SK-N-MC (cell line): ENCODE measurements around the gene CCR4.
"Not testable (repeated sequence)": the region's sequence is repeated elsewhere in the genome, so short reads cannot be mapped to it uniquely, and the experiment has no call there.

Experiments used
- DNase-seq: peaks from one replicate; pipeline ENCODE4 v3.0.0-alpha.2; 2011; ENCODE audit warnings: low read depth, low spot score
- H3K27ac ChIP-seq: fragments of 200-600 bp; sonication (generic); 2 replicates; pipeline ENCODE4 v1.5.1; 2016; ENCODE audit warnings: mixed run types
- H3K36me3 ChIP-seq: fragments of 200-600 bp; sonication (generic); 2 replicates; pipeline ENCODE4 v1.6.1; 2017; ENCODE audit warnings: antibody characterized with exemption, low read length, mixed read lengths; ENCODE audit not compliant: insufficient read depth
- H3K4me3 ChIP-seq: fragments of 200-600 bp; sonication (generic); 2 replicates; pipeline ENCODE4 v1.5.1; 2016
- H3K9ac ChIP-seq: fragments of 200-600 bp; sonication (generic); 2 replicates; pipeline ENCODE4 v1.8.0; 2017; ENCODE audit warnings: mixed run types, mixed read lengths; ENCODE audit not compliant: insufficient read length
- H3K9me3 ChIP-seq: fragments of 200-600 bp; sonication (generic); 2 replicates; pipeline ENCODE4 v1.6.1; 2017; ENCODE audit warnings: low read depth, mild to moderate bottlenecking, antibody characterized with exemption, low read length, moderate library complexity, mixed read lengths
- EZH2 ChIP-seq: fragments of 200-600 bp; sonication (generic); IDR thresholded peaks from one replicate; pipeline ENCODE4 v1.6.1; 2017; ENCODE audit warnings: antibody characterized with exemption
- FOXP2 ChIP-seq: optimal IDR thresholded peaks from 2 replicates; pipeline ENCODE3; 2011; ENCODE audit warnings: mild to moderate bottlenecking, moderate library complexity; ENCODE audit not compliant: insufficient read depth; ENCODE audit errors: extremely low read length, control extremely low read depth
- POLR2AphosphoS5 ChIP-seq: IDR thresholded peaks from 2 replicates; pipeline ENCODE4 v1.6.1; 2012; ENCODE audit warnings: mild to moderate bottlenecking, low read depth, low read length, borderline replicate concordance

CCR4 gene

GRCh38 chr3:32960404-32961170 lies 9.1 kb downstream of the CCR4 start:
- no peaks in the 10 kb centered on the region for H3K36me3 ChIP-seq
- H3K9me3 ChIP-seq: no peaks in the 10 kb centered on the region
- no peak overlapping the region for H3K4me3 ChIP-seq
- no peak for TF ChIP-seq POLR2AphosphoS5
- no peak overlapping the region for H3K9ac ChIP-seq
- no peak overlapping the region for H3K27ac ChIP-seq
- DNase-seq: no peak

- H3K9ac ChIP-seq: no peak overlapping the region
- no peak overlapping the region for H3K27ac ChIP-seq
- H3K36me3 ChIP-seq: no peaks in the 10 kb centered on the region
- no peaks in the 10 kb centered on the region for H3K9me3 ChIP-seq
- no peak for TF ChIP-seq POLR2AphosphoS5
- no peak for TF ChIP-seq EZH2
- TF ChIP-seq FOXP2: no peak
- DNase-seq: no peak
- H3K4me3 ChIP-seq: no peak overlapping the region
Measured at GRCh38 chr3:32961189-32961715, 9.8 kb downstream of the CCR4 start.

GRCh38 chr3:32963871-32964270 lies 12.4 kb downstream of the CCR4 start:
- H3K27ac ChIP-seq: no peak overlapping the region
- no peaks in the 10 kb centered on the region for H3K36me3 ChIP-seq
- H3K9ac ChIP-seq: no peak overlapping the region
- no peak overlapping the region for H3K4me3 ChIP-seq
- H3K9me3 ChIP-seq: no peaks in the 10 kb centered on the region
- no peak for DNase-seq
- TF ChIP-seq POLR2AphosphoS5 (no peak), FOXP2 (no peak), EZH2 (no peak)

GRCh38 chr3:32964781-32965180 lies 13.3 kb downstream of the CCR4 start:
- not testable (repeated sequence) for H3K27ac ChIP-seq, DNase-seq, H3K9ac ChIP-seq, H3K36me3 ChIP-seq, H3K4me3 ChIP-seq, H3K9me3 ChIP-seq

DNA sequence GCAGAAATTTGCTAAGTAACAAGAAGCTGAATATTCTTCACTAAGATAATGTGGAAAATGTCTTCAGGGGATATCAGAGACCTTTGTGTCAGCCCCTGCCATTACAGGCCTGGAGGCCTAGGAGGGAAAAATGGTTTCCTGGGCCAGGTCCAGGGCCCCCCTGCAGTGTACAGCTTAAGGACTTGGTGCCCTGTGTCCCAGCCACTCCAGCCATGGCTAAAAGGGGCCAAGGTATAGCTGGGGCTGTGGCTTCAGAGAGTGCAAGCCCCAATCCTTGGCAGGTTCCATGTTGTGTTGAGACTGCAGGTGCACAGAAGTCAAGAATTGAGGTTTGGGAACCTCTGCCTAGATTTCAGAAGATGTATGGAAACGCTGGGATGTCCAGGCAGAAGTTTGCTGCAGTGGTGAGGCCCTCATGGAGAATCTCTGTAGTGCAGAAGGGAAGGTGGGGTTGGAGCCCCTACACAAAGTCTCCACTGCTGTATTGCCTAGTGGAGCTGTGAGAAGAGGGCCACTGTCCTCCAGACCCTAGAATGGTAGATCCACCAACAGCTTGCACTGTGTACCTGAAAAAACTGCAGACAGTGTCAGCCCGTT lies 14.3 kb downstream of the CCR4 start:
- not testable (repeated sequence) for H3K27ac ChIP-seq, H3K9me3 ChIP-seq, H3K4me3 ChIP-seq, H3K9ac ChIP-seq, H3K36me3 ChIP-seq, DNase-seq

- not testable (repeated sequence) for H3K9me3 ChIP-seq, H3K9ac ChIP-seq, H3K36me3 ChIP-seq, H3K4me3 ChIP-seq, DNase-seq, H3K27ac ChIP-seq
Measured at GRCh38 chr3:32966627-32967026, 15.2 kb downstream of the CCR4 start.

- H3K9me3 ChIP-seq: no peaks in the 10 kb centered on the region
- TF ChIP-seq POLR2AphosphoS5 (no peak), FOXP2 (no peak)
- H3K36me3 ChIP-seq: no peaks in the 10 kb centered on the region
- no peak for DNase-seq
- no peak overlapping the region for H3K27ac ChIP-seq
- no peak overlapping the region for H3K9ac ChIP-seq
- H3K4me3 ChIP-seq: no peak overlapping the region
Measured at GRCh38 chr3:32968166-32968919, 16.9 kb downstream of the CCR4 start.

GRCh38 chr3:32968920-32969389 lies 17.5 kb downstream of the CCR4 start:
- Histone ChIP-seq H3K36me3 (no peaks in the 10 kb centered on the region), H3K27ac (no peak overlapping the region), H3K4me3 (no peak overlapping the region), H3K9me3 (no peaks in the 10 kb centered on the region), H3K9ac (no peak overlapping the region)
- DNase-seq: no peak
- no peak for TF ChIP-seq FOXP2
- no peak for TF ChIP-seq EZH2
- no peak for TF ChIP-seq POLR2AphosphoS5

GRCh38 chr3:32969656-32970055 lies 18.2 kb downstream of the CCR4 start:
- H3K27ac ChIP-seq: no peak overlapping the region
- TF ChIP-seq EZH2 (no peak), FOXP2 (no peak), POLR2AphosphoS5 (no peak)
- H3K36me3 ChIP-seq: no peaks in the 10 kb centered on the region
- no peak overlapping the region for H3K9ac ChIP-seq
- no peaks in the 10 kb centered on the region for H3K9me3 ChIP-seq
- H3K4me3 ChIP-seq: no peak overlapping the region
- DNase-seq: no peak

- not testable (repeated sequence) for H3K27ac ChIP-seq, DNase-seq, H3K9ac ChIP-seq, H3K4me3 ChIP-seq, H3K36me3 ChIP-seq, H3K9me3 ChIP-seq
Measured at GRCh38 chr3:32971291-32971690, 19.8 kb downstream of the CCR4 start.
